ENCODE data around the gene NFATC2. TPM values are rescaled to one million over a fixed set of nuclear protein-coding genes. Genes with fewer than 3 reads are reported as not detected.

Gene NFATC2
- polyA plus RNA-seq, 1 of the 3 experiments (the other 2 are of a cell fraction), result 0.36 TPM

- 6% methylated on average over 9 of the region's 9 CpGs for WGBS (ENCODE audit: low lambda C conversion rate)
- Histone ChIP-seq H3K36me3 (replicated peaks in 1 of 2; ENCODE audit: control insufficient read depth in 1 of 2, insufficient read depth in 2 of 2, low read length in 1 of 2) (no peaks in the 10 kb centered on the region), H3F3A (replicated peaks; ENCODE audit: insufficient read depth) (peaks cover 31% of the 10 kb centered on the region), H3K9me2 (no peaks in the 10 kb centered on the region), H3K4me2 (peak overlapping the region; percentile 98), H3K79me2 (ENCODE audit: insufficient read depth) (peaks cover 17% of the 10 kb centered on the region), H3K9ac (peak overlapping the region; percentile 98), H3K27ac (ENCODE audit: low read depth in 2 of 2, low read length in 1 of 2) (peak overlapping the region in 1 of 2 experiments; percentile 99; a peak in 2 of 4 replicates), H3K9me3 (no peaks in the 10 kb centered on the region), H4K20me1 (ENCODE audit: insufficient read depth) (peaks cover 14% of the 10 kb centered on the region; the same call in 1 of the 2 replicates), H3K27me3 (ENCODE audit: insufficient read depth) (no peaks in the 10 kb centered on the region), H3K4me3 (ENCODE audit: low read depth in 2 of 2, low read length in 1 of 2) (peak overlapping the region; percentile 57 to 80), H2AFZ (ENCODE audit: low read depth) (peak overlapping the region; percentile 44; the same call in 1 of the 2 replicates), H3K4me1 (ENCODE audit: control insufficient read depth in 1 of 2, insufficient read depth in 2 of 2, low read depth in 1 of 2, low read length in 1 of 2) (peaks cover 16 to 29% of the 10 kb centered on the region in 2 experiments)
- TF ChIP-seq REST (IDR thresholded peaks at IDR 0.05; ENCODE audit: low read depth, low read length) (no peak), USF2 (IDR thresholded peaks at IDR 0.05; ENCODE audit: borderline replicate concordance, low read depth, low read length) (no peak), FOXJ3 (CRISPR knock-in tag; IDR thresholded peaks at IDR 0.05) (no peak), MXI1 (IDR thresholded peaks at IDR 0.05; ENCODE audit: low read depth, low read length) (no peak), ELF1 (IDR thresholded peaks at IDR 0.05) (no peak), SMC3 (IDR thresholded peaks at IDR 0.05; ENCODE audit: low read depth, low read length) (no peak), EP300 (IDR thresholded peaks at IDR 0.05; ENCODE audit: borderline replicate concordance in 1 of 2, low read depth in 1 of 2, low read length in 1 of 2) (no peak), GATA2 (CRISPR knock-in tag; IDR thresholded peaks at IDR 0.05) (no peak), CTCF (IDR thresholded peaks at IDR 0.05) (no peak)
- POLR2A ChIA-PET, result no interaction called here
- DNase-seq, result no peak
- CTCF ChIA-PET, result interaction anchor here (0.6 to 2.0 kb wide), 9 partner anchors 10 to 691 kb away, joined by 3 to 8 read pairs (median 4); no protein-coding TSS in a partner anchor
These were observed 20.6 kb upstream of the NFATC2 start for GRCh38 chr20:51563174-51563485.
